Adrenal gland (tissue), 5 donors: ENCODE measurements around the gene TSPAN33.

Experiments
- POLR2A ChIP-seq, 2 donors: fragments of 450-650 bp; IDR thresholded peaks; one replicate each; pipeline ENCODE4 v1.6.1; 2017; ENCODE audit warnings: antibody characterized with exemption in 2 of 2, mild to moderate bottlenecking in 2 of 2, moderate library complexity in 1 of 2
- TF ChIP-seq, protein P1 (sequence below), 6 experiments: fragments of 450-650 bp in 4 of 6; fragments of 200-600 bp in 2 of 6; sonication (generic) in 1 of 6; IDR thresholded peaks; 1 replicate in 5 of 6; 2 replicates in 1 of 6; pipeline versions ENCODE4 v1.5.1 to v1.8.0; 2016 to 2021; ENCODE audit warnings: antibody characterized with exemption in 6 of 6, mild to moderate bottlenecking in 2 of 6, moderate library complexity in 1 of 6
- donor health status: DM: no; HTN: no; CAD: no.

- TF ChIP-seq POLR2A (IDR thresholded peaks at IDR 0.05) = no peak
- TF ChIP-seq, protein P1, sequence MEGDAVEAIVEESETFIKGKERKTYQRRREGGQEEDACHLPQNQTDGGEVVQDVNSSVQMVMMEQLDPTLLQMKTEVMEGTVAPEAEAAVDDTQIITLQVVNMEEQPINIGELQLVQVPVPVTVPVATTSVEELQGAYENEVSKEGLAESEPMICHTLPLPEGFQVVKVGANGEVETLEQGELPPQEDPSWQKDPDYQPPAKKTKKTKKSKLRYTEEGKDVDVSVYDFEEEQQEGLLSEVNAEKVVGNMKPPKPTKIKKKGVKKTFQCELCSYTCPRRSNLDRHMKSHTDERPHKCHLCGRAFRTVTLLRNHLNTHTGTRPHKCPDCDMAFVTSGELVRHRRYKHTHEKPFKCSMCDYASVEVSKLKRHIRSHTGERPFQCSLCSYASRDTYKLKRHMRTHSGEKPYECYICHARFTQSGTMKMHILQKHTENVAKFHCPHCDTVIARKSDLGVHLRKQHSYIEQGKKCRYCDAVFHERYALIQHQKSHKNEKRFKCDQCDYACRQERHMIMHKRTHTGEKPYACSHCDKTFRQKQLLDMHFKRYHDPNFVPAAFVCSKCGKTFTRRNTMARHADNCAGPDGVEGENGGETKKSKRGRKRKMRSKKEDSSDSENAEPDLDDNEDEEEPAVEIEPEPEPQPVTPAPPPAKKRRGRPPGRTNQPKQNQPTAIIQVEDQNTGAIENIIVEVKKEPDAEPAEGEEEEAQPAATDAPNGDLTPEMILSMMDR (IDR thresholded peaks at IDR 0.05) = no peak
These were observed 68.1 kb downstream of the TSPAN33 start for GRCh38 chr7:129212596-129212995.
